ENCODE data around the gene ANKRD42.

- no peak for TF ChIP-seq POLR2AphosphoS5 (IDR thresholded peaks at IDR 0.05; ENCODE audit: low read depth)
- no peak for TF ChIP-seq EZH2 (IDR thresholded peaks at IDR 0.05; ENCODE audit: low read depth, unreplicated experiment)
- no peak for TF ChIP-seq ZNF114 (CRISPR knock-in tag; IDR thresholded peaks at IDR 0.05)
- no peak for TF ChIP-seq CTCF (conservative IDR thresholded peaks at IDR 0.05; ENCODE audit: low read depth in 2 of 2)
- no peak for TF ChIP-seq JUNB (IDR thresholded peaks at IDR 0.05; ENCODE audit: unreplicated experiment)
- no peak for TF ChIP-seq REST (IDR thresholded peaks at IDR 0.05; ENCODE audit: unreplicated experiment)
- no peak for TF ChIP-seq EZH2phosphoT487 (IDR thresholded peaks at IDR 0.05; ENCODE audit: unreplicated experiment)
- no peak for TF ChIP-seq ETS1 (IDR thresholded peaks at IDR 0.05)
- no peak for TF ChIP-seq ZNF331 (CRISPR knock-in tag; IDR thresholded peaks at IDR 0.05; ENCODE audit: low read depth)
Measured at GRCh38 chr11:83152264-83152663, 41.2 kb upstream of the ANKRD42 start.

All from GM23338 (cell line).